HG03159 (cell line): ENCODE measurements around the gene TADA2B.

ENCODE experiments used
- ATAC-seq: cut with Tn5 transposase; IDR thresholded peaks from one replicate; pipeline ENCODE4 v1.9.1; 2021; ENCODE audit warnings: mild to moderate bottlenecking, moderate library complexity; ENCODE audit not compliant: unreplicated experiment

TADA2B gene

DNA sequence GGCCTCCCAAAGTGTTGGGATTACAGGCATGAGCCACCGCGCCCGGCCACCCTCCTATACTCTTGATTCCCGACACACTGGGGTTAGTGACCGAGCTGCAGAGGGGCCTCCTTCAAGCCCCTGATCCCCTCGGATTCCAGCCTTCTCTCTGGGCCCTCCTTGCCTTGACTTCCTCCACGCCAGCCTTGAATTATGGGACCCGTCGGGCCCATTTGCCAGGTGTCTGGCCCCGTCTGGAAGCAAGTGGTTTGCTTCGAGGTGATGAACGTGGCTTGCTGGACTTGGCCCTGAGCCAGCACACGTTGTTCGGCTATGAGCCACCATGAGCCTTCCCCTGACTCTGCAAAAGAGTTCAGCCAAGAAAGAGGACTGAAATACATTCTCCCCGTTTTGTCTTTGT is 62.1 kb downstream of the TADA2B start:
- no peak for ATAC-seq

DNA sequence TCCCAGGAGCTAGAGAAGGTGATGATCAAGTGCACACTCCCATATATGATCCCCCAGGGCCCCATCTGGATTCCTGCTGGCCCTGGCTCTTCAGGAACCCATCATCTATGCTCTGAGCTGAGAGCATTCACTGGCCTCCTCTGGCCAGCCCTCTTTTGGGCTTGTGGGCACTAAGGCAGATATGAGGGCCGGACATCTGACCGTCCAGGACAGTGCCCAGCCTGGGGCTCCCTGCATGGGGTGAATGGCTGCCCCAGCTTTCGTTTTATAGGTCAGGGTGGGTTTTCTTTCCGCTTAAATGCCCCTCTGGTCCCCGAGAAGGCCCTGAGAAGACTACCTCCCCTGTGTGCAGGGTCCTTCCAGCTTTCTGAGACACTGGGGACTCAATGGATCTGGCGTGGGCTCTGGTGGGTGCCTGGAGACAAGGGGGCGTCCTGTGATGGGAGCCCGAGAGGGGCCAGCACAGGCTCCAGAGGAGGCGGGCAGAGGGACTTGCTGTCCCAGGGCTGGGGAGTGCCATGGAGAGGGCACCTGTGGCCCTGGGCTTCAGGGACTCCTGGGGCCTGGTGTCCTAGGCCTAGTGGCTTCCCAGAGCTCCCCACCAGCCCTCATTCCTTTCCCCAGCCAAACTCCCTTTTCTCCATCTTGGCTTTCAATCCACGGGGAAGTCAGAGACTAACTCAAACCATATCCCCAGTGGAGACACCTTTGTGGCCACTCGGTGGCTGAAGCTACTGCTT is 64.2 kb downstream of the TADA2B start:
- no peak for ATAC-seq
